ENCODE measurements around the gene CTXND1.

Gene CTXND1

GRCh38 chr15:80233581-80233980 lies 18.4 kb downstream of the CTXND1 start:
- no peak for TF ChIP-seq ZNF585B (tag by site-specific recombination; IDR thresholded peaks at IDR 0.05)
- no peak for TF ChIP-seq KLF1 (tag by site-specific recombination; IDR thresholded peaks at IDR 0.05)
- TF ChIP-seq ZNF214 (tag by site-specific recombination; IDR thresholded peaks at IDR 0.05; ENCODE audit: borderline replicate concordance): no peak
- TF ChIP-seq ZEB2 (tag by site-specific recombination; IDR thresholded peaks at IDR 0.05): no peak
- no peak for TF ChIP-seq PRDM1 (tag by site-specific recombination; IDR thresholded peaks at IDR 0.05)
- no peak for TF ChIP-seq ZBTB7A (tag by site-specific recombination; IDR thresholded peaks at IDR 0.05; ENCODE audit: low read depth)
- no peak for TF ChIP-seq ZNF280C (tag by site-specific recombination; IDR thresholded peaks at IDR 0.05)
- no peak for TF ChIP-seq ZNF776 (tag by site-specific recombination; IDR thresholded peaks at IDR 0.05; ENCODE audit: borderline replicate concordance)
- TF ChIP-seq ZNF354C (tag by site-specific recombination; IDR thresholded peaks at IDR 0.05; ENCODE audit: borderline replicate concordance, low read depth): no peak
- no peak for TF ChIP-seq TCF7L2 (IDR thresholded peaks at IDR 0.05; ENCODE audit: borderline replicate concordance, low read depth, low read length)
- no peak for TF ChIP-seq ZNF639 (tag by site-specific recombination; IDR thresholded peaks at IDR 0.05)
- TF ChIP-seq YY2 (tag by site-specific recombination; IDR thresholded peaks at IDR 0.05): no peak
- TF ChIP-seq ZNF544 (tag by site-specific recombination; IDR thresholded peaks at IDR 0.05): no peak
- no peak for TF ChIP-seq ZBTB26 (tag by site-specific recombination; optimal IDR thresholded peaks at IDR 0.05)
- no peak for TF ChIP-seq OSR2 (tag by site-specific recombination; IDR thresholded peaks at IDR 0.05)
- TF ChIP-seq ZNF623 (tag by site-specific recombination; IDR thresholded peaks at IDR 0.05): no peak
- no peak for TF ChIP-seq ZNF830 (tag by site-specific recombination; IDR thresholded peaks at IDR 0.05; ENCODE audit: low read depth)
- no peak for TF ChIP-seq ZFP41 (tag by site-specific recombination; IDR thresholded peaks at IDR 0.05; ENCODE audit: borderline replicate concordance)
- TF ChIP-seq ZNF140 (tag by site-specific recombination; IDR thresholded peaks at IDR 0.05): no peak
- ChIA-PET POLR2A (no interaction called here), CTCF (interaction anchor here (0.6 to 1.1 kb wide), 4 partner anchors 15 to 615 kb away, joined by 3 to 5 read pairs (median 4); no protein-coding TSS in a partner anchor)
- Histone ChIP-seq H3K9me3 (ENCODE audit: control insufficient read depth, insufficient read depth, low read depth, low read length) (no peaks in the 10 kb centered on the region), H3K36me3 (ENCODE audit: control insufficient read depth in 2 of 2, insufficient read depth in 1 of 2, low read length in 2 of 2) (no peaks in the 10 kb centered on the region), H3K4me3 (ENCODE audit: low read depth, low read length) (no peak overlapping the region), H3K27ac (ENCODE audit: extremely low read depth, low read depth, low read length) (no peak overlapping the region), H3K4me1 (ENCODE audit: control insufficient read depth, insufficient read depth, low read length) (no peaks in the 10 kb centered on the region)

GRCh38 chr15:80231371-80231770 lies 20.6 kb downstream of the CTXND1 start:
- H3K9me3 ChIP-seq (ENCODE audit: control insufficient read depth, insufficient read depth, low read depth, low read length): no peaks in the 10 kb centered on the region
- ChIA-PET CTCF (interaction anchor here (0.5 to 1.6 kb wide), 6 partner anchors 10 to 466 kb away, joined by 3 to 5 read pairs (median 3); no protein-coding TSS in a partner anchor), POLR2A (no interaction called here)
- H3K27ac ChIP-seq (ENCODE audit: extremely low read depth, low read depth, low read length): no peak overlapping the region
- H3K36me3 ChIP-seq (ENCODE audit: control insufficient read depth in 2 of 2, insufficient read depth in 1 of 2, low read length in 2 of 2): no peaks in the 10 kb centered on the region
- H3K4me3 ChIP-seq (ENCODE audit: low read depth, low read length): no peak overlapping the region
- no peaks in the 10 kb centered on the region for H3K4me1 ChIP-seq (ENCODE audit: control insufficient read depth, insufficient read depth, low read length)
- TF ChIP-seq ZNF184 (tag by site-specific recombination; IDR thresholded peaks at IDR 0.05): no peak
- no peak for TF ChIP-seq ZBTB6 (tag by site-specific recombination; IDR thresholded peaks at IDR 0.05)
- TF ChIP-seq ZNF76 (tag by site-specific recombination; IDR thresholded peaks at IDR 0.05; ENCODE audit: borderline replicate concordance, low read depth): no peak
- no peak for TF ChIP-seq ZNF280D (tag by site-specific recombination; IDR thresholded peaks at IDR 0.05)
- no peak for TF ChIP-seq SP7 (tag by site-specific recombination; IDR thresholded peaks at IDR 0.05)
- TF ChIP-seq ZNF510 (tag by site-specific recombination; IDR thresholded peaks at IDR 0.05; ENCODE audit: insufficient replicate concordance): no peak
- TF ChIP-seq OSR2 (tag by site-specific recombination; IDR thresholded peaks at IDR 0.05): no peak
- no peak for TF ChIP-seq ZSCAN30 (tag by site-specific recombination; IDR thresholded peaks at IDR 0.05)
- no peak for TF ChIP-seq ZNF248 (tag by site-specific recombination; IDR thresholded peaks at IDR 0.05)
- no peak for TF ChIP-seq ZNF670 (tag by site-specific recombination; IDR thresholded peaks at IDR 0.05; ENCODE audit: low read depth)

All from HEK293 (cell line).